ENCODE results near the gene TUBAL3. TPM values are rescaled to one million over a fixed set of nuclear protein-coding genes. Genes with fewer than 3 reads are reported as not detected.
"Not testable (repeated sequence)": the region's sequence is repeated elsewhere in the genome, so short reads cannot be mapped to it uniquely, and the experiment has no call there.

The TUBAL3 gene
- total RNA-seq, 1 experiment from 2014 or later, result 1.4 TPM

DNA sequence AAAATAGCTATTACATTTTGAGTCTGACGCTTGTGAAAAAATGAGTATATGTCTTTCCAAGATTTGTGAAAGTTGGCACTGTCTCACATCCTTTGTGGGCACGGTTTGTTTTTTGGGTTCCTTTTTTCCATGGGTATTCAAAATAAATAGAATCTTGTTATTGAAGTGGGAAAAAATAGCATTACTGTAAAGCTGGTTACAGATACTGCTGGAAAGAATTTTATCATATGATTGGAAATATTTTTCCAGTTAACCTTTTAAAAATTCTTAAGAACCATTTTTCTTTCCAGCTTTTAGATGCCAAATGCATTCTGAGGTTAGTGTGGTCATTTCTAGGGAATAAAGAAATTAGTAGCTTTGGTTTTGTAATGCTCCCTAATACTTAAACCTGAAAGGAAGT lies 19.1 kb upstream of the TUBAL3 start:
- DNase-seq (ENCODE audit: low read depth), result no peak

GRCh38 chr10:5419466-5420094 lies 15.0 kb upstream of the TUBAL3 start:
- peak; percentile 77 for DNase-seq (ENCODE audit: low read depth)

- no peak for DNase-seq (ENCODE audit: low read depth)
These were observed 14.0 kb upstream of the TUBAL3 start for GRCh38 chr10:5418584-5418983.

DNA sequence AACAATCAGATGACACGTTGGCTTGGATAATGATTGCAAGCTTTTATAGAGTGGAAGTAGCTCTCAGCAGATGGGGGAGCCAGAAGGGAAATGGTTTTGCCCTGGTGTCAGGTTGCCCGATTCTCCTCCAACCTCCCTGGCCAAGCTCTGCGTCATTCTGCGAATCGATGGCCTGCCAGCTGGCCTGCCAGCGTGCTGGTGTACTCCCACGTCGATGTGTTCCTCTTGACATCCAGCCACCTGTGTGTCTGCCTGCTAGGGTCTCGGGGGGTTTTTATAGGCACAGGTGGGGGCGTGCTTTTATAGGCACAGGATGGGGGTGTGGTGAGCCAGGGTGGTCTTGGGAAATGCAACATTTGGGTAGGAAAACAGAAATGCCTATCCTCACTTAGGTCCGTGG lies 12.4 kb upstream of the TUBAL3 start:
- DNase-seq (ENCODE audit: low read depth), result no peak

DNA sequence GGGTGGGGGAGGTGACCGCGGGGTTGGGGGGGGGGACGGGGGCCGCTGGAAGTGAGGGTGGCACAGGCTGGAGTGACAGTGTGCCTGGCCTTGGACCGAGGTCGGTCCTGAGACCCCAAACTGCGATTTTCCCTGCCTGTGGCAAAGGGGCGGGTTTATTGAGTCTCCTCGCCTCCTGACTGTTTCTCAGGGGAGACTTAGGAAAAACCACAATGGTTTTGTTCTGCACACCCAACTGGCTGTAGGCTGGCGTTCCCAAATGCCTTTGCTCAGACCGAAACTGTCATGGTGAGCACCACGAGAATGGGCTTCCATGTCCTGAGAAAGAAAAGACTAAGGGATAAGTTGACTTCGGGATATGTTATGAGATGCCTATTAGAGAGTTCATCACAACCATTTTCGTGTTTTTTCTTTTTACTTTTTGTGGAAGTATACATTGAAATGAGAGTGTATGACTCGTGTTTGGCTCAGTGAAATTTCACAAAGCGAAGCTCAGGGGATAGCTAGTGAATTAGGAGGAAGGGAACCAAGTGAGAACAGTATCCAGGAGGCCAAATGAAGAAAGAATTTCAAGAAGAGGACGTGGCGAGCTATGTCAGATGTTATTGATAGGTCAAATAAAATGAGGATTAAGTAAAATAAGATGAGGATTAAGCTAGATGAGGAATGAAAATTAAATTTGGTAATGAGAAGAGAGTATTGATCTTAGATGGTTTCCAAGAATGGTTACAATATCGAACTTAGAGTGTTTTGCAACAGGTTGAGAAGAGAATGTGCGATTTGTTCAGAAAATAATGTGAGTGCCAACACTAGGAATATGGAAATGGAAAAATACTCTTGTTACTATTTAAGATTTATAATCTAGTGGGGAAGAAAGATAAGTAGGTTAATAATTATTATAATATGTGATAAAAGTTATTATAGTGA lies 8.6 kb upstream of the TUBAL3 start:
- DNase-seq (ENCODE audit: low read depth), result peak; percentile 73

- peak; percentile 89 for DNase-seq (ENCODE audit: low read depth)
These were observed 7.8 kb upstream of the TUBAL3 start, which contains the start of gene NET1 for GRCh38 chr10:5412277-5412941. NET1 (plus strand) TSS chr10:5412557; CDS start chr10:5412693, 136 bp downstream.

DNA sequence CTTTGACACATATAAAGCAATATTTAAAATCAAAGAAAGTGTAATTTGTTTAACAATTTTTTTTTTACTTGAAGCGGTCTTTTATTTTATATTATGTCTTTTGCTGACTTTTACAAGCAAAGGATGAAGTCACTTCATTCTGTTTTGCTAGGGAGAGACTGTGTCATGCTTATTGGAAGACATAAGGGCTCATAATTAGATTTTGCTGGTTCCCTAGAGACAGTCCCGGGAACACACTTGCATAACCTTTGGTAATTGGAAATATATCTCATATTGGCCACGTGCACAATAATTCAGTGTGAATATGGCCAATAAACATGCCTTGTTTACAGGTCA lies 7.3 kb upstream of the TUBAL3 start:
- no peak for DNase-seq (ENCODE audit: low read depth)

- not testable (repeated sequence) for DNase-seq (ENCODE audit: low read depth)
These were observed 6.2 kb upstream of the TUBAL3 start for GRCh38 chr10:5410787-5411186.

- no peak for DNase-seq (ENCODE audit: low read depth)
These were observed 2.3 kb upstream of the TUBAL3 start for GRCh38 chr10:5406918-5407317.

DNA sequence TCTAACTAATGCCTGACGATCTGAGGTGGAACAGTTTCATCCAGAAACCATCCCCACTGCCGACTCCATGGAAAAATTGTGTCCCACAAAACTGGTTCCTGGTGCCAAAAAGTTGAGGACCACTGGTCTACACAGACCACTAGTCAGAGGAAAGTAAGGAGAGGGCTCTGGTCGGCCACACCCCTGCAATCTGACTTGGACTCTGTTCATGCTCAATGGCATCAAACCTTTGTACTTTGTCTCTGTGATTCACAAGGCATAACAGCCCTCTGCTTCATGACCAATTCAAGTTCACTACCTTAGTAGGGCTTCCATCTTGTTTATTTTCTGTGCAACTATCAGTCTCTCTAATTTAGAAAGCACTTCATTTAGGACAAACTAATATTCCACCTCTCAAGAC lies 1.8 kb downstream of the TUBAL3 start:
- DNase-seq (ENCODE audit: low read depth), result no peak

- DNase-seq (ENCODE audit: low read depth), result no peak
These were observed 4.0 kb downstream of the TUBAL3 start for GRCh38 chr10:5400468-5401240.

DNA sequence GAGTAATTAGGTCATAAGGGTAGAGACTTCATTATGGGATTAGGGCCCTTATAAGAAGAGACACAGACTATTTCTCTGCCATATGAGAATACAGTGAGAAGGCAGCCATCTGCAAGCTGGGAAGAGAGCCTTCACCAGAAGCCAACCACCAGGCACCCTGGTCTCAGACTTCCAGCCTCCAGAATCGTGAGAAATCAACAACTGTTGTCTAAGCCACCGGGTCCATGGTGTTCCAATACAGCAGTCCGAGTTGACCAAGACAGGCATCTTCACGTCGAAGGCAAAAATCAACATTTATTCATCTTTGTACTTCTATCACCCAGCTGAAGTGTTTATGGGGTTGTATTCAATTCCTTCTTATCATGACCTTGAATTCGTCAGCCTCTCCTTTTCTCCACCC lies 5.3 kb downstream of the TUBAL3 start:
- DNase-seq (ENCODE audit: low read depth), result no peak

- no peak for DNase-seq (ENCODE audit: low read depth)
These were observed 7.9 kb downstream of the TUBAL3 start for GRCh38 chr10:5396556-5397300.

- no peak for DNase-seq (ENCODE audit: low read depth)
These were observed 9.5 kb downstream of the TUBAL3 start for GRCh38 chr10:5395168-5395567.

DNA sequence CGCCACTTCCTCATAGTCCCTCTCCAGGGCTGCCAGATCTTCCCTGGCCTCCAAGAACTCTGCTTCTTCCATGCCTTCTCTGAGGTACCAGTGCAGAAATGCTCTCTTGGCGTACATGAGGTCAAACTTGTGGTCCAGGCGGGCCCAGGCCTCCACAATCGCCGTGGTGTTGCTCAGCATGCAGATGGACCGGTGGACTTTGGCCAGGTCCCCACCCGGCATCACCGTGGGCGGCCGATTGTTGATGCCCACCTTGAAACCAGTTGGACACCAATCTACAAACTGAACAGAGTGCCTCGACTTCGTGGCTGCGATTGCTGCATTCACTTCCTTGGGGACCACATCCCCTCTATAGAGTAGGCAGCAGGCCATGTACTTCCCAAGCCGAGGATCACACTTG lies 11.1 kb downstream of the TUBAL3 start:
- no peak for DNase-seq (ENCODE audit: low read depth)

- DNase-seq (ENCODE audit: low read depth), result no peak
These were observed 12.8 kb downstream of the TUBAL3 start for GRCh38 chr10:5391790-5392189.

GRCh38 chr10:5390607-5391205 lies 13.9 kb downstream of the TUBAL3 start:
- no peak for DNase-seq (ENCODE audit: low read depth)

- no peak for DNase-seq (ENCODE audit: low read depth)
These were observed 17.5 kb downstream of the TUBAL3 start for GRCh38 chr10:5387169-5387568.

GRCh38 chr10:5385224-5385623 lies 19.4 kb downstream of the TUBAL3 start:
- DNase-seq (ENCODE audit: low read depth), result no peak

GRCh38 chr10:5381187-5381586 lies 23.4 kb downstream of the TUBAL3 start:
- no peak for DNase-seq (ENCODE audit: low read depth)

DNA sequence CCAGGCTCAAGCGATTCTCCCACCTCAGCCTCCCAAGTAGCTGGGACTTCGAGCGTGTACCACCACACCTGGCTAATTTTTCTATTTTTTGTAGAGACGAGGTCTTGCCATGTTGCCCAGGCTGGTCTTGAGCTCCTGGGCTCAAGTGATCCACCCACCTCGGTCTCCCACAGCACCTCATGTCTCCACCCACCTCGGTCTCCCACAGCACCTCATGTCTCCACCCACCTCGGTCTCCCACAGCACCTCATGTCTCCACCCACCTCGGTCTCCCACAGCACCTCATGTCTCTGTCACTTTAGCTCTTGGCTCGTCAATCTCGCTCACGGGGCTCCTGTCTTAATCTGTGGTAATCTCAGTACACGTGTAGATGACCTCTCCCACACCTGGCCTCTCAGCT lies 24.2 kb downstream of the TUBAL3 start:
- not testable (repeated sequence) for DNase-seq (ENCODE audit: low read depth)

All from RPMI7951 (cell line).